ENCODE results near the gene NAA15.

DNA sequence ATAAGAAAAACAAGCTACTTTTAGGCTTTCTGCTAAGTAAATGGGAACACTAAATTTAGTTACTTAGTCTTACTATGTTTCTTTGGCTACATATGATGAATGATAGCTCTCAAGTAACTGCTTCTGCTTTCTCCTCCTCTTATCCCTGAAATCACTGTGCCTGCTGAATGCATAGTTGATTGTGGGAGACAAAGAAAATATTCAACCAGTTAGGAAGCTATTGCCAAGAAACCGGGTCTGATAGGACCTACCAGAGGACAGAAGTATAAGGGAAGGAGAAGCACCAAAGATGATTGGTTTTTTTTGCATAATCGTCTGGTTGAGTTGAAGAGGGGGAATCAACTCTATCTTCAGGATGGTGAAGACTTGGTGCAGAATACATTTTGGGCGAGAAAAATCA, 29.0 kb downstream of the NAA15 start:
- TF ChIP-seq POU5F1 (IDR thresholded peaks at IDR 0.05; ENCODE audit: low read depth, low read length) (no peak), POLR2A (IDR thresholded peaks at IDR 0.05; ENCODE audit: control extremely low read depth in 1 of 2, low read depth in 2 of 2, low read length in 2 of 2) (no peak), ZNF274 (IDR thresholded peaks at IDR 0.05; ENCODE audit: borderline replicate concordance, extremely low read depth, low read length) (no peak), BRCA1 (IDR thresholded peaks at IDR 0.05; ENCODE audit: low read depth, low read length) (no peak), YY1 (IDR thresholded peaks at IDR 0.05; ENCODE audit: low read depth, low read length) (no peak), NRF1 (IDR thresholded peaks at IDR 0.05; ENCODE audit: low read depth, low read length) (no peak), EGR1 (IDR thresholded peaks at IDR 0.05; ENCODE audit: borderline replicate concordance, low read depth, low read length) (no peak), HDAC6 (IDR thresholded peaks at IDR 0.05; ENCODE audit: low read depth, low read length) (no peak), POLR2AphosphoS5 (IDR thresholded peaks at IDR 0.05; ENCODE audit: low read depth, low read length) (no peak)
- TF ChIP-seq, protein P1, sequence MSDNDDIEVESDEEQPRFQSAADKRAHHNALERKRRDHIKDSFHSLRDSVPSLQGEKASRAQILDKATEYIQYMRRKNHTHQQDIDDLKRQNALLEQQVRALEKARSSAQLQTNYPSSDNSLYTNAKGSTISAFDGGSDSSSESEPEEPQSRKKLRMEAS (IDR thresholded peaks at IDR 0.05) = no peak
- TF ChIP-seq, protein P2, sequence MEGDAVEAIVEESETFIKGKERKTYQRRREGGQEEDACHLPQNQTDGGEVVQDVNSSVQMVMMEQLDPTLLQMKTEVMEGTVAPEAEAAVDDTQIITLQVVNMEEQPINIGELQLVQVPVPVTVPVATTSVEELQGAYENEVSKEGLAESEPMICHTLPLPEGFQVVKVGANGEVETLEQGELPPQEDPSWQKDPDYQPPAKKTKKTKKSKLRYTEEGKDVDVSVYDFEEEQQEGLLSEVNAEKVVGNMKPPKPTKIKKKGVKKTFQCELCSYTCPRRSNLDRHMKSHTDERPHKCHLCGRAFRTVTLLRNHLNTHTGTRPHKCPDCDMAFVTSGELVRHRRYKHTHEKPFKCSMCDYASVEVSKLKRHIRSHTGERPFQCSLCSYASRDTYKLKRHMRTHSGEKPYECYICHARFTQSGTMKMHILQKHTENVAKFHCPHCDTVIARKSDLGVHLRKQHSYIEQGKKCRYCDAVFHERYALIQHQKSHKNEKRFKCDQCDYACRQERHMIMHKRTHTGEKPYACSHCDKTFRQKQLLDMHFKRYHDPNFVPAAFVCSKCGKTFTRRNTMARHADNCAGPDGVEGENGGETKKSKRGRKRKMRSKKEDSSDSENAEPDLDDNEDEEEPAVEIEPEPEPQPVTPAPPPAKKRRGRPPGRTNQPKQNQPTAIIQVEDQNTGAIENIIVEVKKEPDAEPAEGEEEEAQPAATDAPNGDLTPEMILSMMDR (IDR thresholded peaks at IDR 0.05; ENCODE audit: control extremely low read depth in 1 of 3, insufficient read depth in 1 of 3, low read depth in 1 of 3, low read length in 3 of 3) = no peak
- TF ChIP-seq, protein P3, sequence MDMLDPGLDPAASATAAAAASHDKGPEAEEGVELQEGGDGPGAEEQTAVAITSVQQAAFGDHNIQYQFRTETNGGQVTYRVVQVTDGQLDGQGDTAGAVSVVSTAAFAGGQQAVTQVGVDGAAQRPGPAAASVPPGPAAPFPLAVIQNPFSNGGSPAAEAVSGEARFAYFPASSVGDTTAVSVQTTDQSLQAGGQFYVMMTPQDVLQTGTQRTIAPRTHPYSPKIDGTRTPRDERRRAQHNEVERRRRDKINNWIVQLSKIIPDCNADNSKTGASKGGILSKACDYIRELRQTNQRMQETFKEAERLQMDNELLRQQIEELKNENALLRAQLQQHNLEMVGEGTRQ (IDR thresholded peaks at IDR 0.05; ENCODE audit: low read length) = no peak

Data from H1 (cell line).